Measurements from ENCODE around the gene RAB3GAP2. TPM values are rescaled to one million over a fixed set of nuclear protein-coding genes. Genes with fewer than 3 reads are reported as not detected.

RAB3GAP2 gene
- total and polyA plus RNA-seq, 10 of the 15 experiments (the other 5 are each of a cell fraction or from before 2014, with no cell fraction given): 11.9 to 51.1 (median 24.4) TPM

- POLR2A ChIA-PET: interaction anchor here (0.6 kb wide), 1 partner anchor 349 kb away, joined by 3 read pairs; no protein-coding TSS in a partner anchor
Observed at GRCh38 chr1:220316305-220316704, 44.1 kb upstream of the RAB3GAP2 start.

More at GRCh38 chr1:220316305-220316704, 44.1 kb upstream of the RAB3GAP2 start:
- no peaks in the 10 kb centered on the region for H3K36me3 ChIP-seq (ENCODE audit: control insufficient read depth in 2 of 2, insufficient read depth in 2 of 2, low read length in 1 of 2)
- no peaks in the 10 kb centered on the region for H4K20me1 ChIP-seq (ENCODE audit: control insufficient read depth, insufficient read depth)
- WGBS (ENCODE audit: insufficient coverage, insufficient replicate concordance, low lambda C conversion rate, missing lambda C conversion rate): 50% methylated on average over 3 of the region's 3 CpGs
- ChIA-PET CTCF (interaction anchor here (0.6 kb wide), 1 partner anchor 28 kb away, joined by 5 read pairs; no protein-coding TSS in a partner anchor), SMC1A (ENCODE audit: uncharacterized antibody, unreplicated experiment) (no interaction called here), RAD21 (ENCODE audit: unreplicated experiment) (no interaction called here)
- H3K79me2 ChIP-seq (ENCODE audit: control insufficient read depth, insufficient read depth, low read length): no peaks in the 10 kb centered on the region
- ATAC-seq: no peak
- FAIRE-seq: no peak
- no TSS peak for BruUV-seq (replicated peaks)
- no peak overlapping the region for H3K9ac ChIP-seq (ENCODE audit: control insufficient read depth, insufficient read depth, low read length)
- H3K9me3 ChIP-seq (replicated peaks; ENCODE audit: control insufficient read depth, insufficient read depth, low read length): no peaks in the 10 kb centered on the region
- no peak for DNase-seq (ENCODE audit: low read depth, low spot score)
- TF ChIP-seq IRF5 (IDR thresholded peaks at IDR 0.05; ENCODE audit: borderline replicate concordance) (no peak), SREBF2 (IDR thresholded peaks at IDR 0.05; ENCODE audit: low read length) (no peak), MEF2B (IDR thresholded peaks at IDR 0.05; ENCODE audit: partially characterized antibody, poor library complexity, severe bottlenecking) (no peak)
- H3K27ac ChIP-seq (ENCODE audit: control insufficient read depth, insufficient read depth): no peak overlapping the region
- no peak overlapping the region for H3K4me3 ChIP-seq
- intact Hi-C loops (cut with micrococcal nuclease; ENCODE audit: unreplicated experiment) (no loop called here), in situ Hi-C loops (cut with MboI) (no loop called here)
- H3K4me2 ChIP-seq (ENCODE audit: control insufficient read depth, insufficient read depth): no peak overlapping the region
- no peak overlapping the region for H2AFZ ChIP-seq (ENCODE audit: control insufficient read depth, low read depth, low read length)
- no peaks in the 10 kb centered on the region for H3K4me1 ChIP-seq (ENCODE audit: control insufficient read depth, insufficient read depth, low read length)
- H3K27me3 ChIP-seq (replicated peaks in 1 of 2; ENCODE audit: control insufficient read depth in 2 of 2, insufficient read depth in 2 of 2, low read length in 1 of 2): peaks cover 0 to 1% of the 10 kb centered on the region in 2 experiments; a peak in 2 of 4 replicates
